Right lobe of liver (tissue), 4 donors: ENCODE measurements around the gene MYL7.

Source experiments
- POLR2A ChIP-seq: fragments of 450-650 bp; IDR thresholded peaks from one replicate; pipeline ENCODE4 v1.6.1; 2017; ENCODE audit warnings: antibody characterized with exemption, mild to moderate bottlenecking
- TF ChIP-seq, protein P1 (sequence below), 4 donors: fragments of 200-600 bp in 3 of 4; fragments of 450-650 bp in 1 of 4; IDR thresholded peaks; one replicate each; pipeline versions ENCODE4 v1.5.1 to v1.8.0; 2016 to 2022; ENCODE audit warnings: antibody characterized with exemption in 4 of 4, mild to moderate bottlenecking in 2 of 4
- donor health status: DM: no; HTN: no; CAD: no.
- donor health status: DM: no; HTN: no; CAD: no.
- donor health status: DM: no; HTN: yes; CAD: no.

GRCh38 chr7:44148961-44149536, 7.9 kb upstream of the MYL7 start:
- TF ChIP-seq, protein P1, sequence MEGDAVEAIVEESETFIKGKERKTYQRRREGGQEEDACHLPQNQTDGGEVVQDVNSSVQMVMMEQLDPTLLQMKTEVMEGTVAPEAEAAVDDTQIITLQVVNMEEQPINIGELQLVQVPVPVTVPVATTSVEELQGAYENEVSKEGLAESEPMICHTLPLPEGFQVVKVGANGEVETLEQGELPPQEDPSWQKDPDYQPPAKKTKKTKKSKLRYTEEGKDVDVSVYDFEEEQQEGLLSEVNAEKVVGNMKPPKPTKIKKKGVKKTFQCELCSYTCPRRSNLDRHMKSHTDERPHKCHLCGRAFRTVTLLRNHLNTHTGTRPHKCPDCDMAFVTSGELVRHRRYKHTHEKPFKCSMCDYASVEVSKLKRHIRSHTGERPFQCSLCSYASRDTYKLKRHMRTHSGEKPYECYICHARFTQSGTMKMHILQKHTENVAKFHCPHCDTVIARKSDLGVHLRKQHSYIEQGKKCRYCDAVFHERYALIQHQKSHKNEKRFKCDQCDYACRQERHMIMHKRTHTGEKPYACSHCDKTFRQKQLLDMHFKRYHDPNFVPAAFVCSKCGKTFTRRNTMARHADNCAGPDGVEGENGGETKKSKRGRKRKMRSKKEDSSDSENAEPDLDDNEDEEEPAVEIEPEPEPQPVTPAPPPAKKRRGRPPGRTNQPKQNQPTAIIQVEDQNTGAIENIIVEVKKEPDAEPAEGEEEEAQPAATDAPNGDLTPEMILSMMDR (IDR thresholded peaks at IDR 0.05) = no peak
- no peak for TF ChIP-seq POLR2A
